Measurements from ENCODE around the gene ACOT7.
A peak's percentile ranks its signal among the peaks of the same experiment; 100 is the strongest.
"Not testable (repeated sequence)": the region's sequence is repeated elsewhere in the genome, so short reads cannot be mapped to it uniquely, and the experiment has no call there.

The ACOT7 gene, protein sequence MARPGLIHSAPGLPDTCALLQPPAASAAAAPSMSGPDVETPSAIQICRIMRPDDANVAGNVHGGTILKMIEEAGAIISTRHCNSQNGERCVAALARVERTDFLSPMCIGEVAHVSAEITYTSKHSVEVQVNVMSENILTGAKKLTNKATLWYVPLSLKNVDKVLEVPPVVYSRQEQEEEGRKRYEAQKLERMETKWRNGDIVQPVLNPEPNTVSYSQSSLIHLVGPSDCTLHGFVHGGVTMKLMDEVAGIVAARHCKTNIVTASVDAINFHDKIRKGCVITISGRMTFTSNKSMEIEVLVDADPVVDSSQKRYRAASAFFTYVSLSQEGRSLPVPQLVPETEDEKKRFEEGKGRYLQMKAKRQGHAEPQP

GRCh38 chr1:6393400-6394187 is at the start of gene ACOT7:
TSS of gene ACOT7 (minus strand) at chr1:6393767. CDS start at chr1:6393399, 368 bp downstream.
- DNase-seq (ENCODE audit: low read depth in 2 of 2), result peak; percentile 47 to 58

DNA sequence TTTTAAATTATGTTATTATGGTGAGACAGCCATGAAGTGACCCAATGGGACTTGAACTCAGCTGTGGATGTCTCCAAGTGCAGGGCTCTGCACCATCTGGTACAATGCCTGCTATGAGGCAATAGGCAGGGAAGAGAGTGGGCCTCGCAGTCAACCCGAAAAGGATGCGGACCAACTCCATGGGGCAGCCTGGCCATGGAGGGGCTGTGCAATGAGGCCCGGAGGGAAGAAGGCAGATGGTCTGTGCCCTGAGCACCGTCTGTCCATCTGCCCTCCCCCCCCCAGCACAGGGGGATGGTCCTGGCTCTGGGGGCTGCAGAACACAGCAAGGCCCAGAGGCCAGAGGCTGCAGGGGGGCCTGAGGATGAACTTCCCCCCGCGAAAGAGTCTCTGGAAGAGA is 48.0 kb upstream of the ACOT7 start:
- no peak for DNase-seq (ENCODE audit: low read depth in 2 of 2)

DNA sequence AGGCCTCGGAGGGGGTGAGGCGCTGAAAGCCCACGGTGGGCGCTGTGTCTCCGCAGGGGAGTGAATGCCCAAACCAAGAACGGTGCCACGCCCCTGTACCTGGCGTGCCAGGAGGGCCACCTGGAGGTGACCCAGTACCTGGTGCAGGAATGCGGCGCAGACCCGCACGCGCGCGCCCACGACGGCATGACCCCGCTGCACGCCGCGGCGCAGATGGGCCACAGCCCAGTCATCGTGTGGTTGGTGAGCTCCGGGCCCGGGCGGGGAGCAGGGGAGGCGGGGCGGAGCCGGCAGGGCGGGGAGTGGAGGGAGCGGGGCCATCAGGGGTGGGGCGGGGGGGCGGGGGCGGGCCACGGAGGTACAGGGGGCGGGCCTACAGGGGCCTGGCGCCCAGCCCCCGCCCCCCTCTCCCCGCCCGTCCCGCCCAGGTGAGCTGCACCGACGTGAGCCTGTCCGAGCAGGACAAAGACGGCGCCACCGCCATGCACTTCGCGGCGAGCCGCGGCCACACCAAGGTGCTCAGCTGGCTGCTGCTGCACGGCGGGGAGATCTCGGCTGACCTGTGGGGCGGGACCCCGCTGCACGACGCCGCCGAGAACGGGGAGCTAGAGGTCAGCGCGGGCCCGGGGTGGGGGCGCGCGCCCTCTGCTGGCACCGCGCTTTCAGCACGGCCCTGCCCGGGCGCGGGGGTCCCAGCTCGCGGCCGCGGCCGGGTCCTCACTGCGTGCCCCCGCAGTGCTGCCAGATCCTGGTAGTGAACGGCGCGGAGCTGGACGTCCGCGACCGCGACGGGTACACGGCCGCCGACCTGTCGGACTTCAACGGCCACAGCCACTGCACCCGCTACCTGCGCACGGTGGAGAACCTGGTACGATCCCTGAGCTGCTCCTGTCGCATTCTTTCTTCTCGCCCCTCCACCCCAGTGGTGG is 46.9 kb upstream of the ACOT7 start:
- DNase-seq (ENCODE audit: low read depth in 2 of 2), result no peak

GRCh38 chr1:6438047-6438525 is 44.5 kb upstream of the ACOT7 start:
- no peak for DNase-seq (ENCODE audit: low read depth in 2 of 2)

DNA sequence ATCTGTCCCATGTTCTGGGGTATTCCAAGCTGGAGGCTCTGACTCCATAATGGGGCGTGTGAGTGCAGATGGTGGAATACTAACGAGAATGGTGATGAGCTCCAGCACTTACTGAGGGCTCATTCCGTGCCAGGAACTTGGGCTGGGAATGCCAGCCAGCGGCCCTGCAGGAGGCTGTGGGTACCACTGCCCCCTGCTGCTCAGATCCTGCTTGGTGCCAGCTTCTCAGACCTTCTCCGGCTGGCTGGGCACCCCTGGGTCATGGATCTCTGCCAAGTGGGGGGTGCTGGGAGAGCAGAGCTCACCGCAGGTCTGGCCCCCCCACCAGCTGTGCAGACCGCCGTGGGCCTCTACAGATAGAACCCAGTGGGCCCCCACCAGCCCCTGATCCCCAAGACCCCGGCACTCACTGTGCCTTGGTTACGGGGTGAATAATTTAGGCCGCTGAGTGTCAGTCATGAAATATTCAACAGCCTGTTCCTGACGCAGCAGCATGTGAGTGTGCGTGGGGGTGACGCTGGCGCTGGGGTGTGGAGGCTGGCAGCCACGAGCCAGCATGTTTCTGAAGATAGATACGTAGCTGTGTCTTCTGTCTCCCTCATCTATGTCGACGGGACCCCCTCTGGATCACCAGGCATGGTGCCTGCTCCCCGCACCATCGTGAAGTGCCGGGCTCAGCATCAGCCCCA is 43.6 kb upstream of the ACOT7 start:
- not testable (repeated sequence) for DNase-seq (ENCODE audit: low read depth in 2 of 2)

DNA sequence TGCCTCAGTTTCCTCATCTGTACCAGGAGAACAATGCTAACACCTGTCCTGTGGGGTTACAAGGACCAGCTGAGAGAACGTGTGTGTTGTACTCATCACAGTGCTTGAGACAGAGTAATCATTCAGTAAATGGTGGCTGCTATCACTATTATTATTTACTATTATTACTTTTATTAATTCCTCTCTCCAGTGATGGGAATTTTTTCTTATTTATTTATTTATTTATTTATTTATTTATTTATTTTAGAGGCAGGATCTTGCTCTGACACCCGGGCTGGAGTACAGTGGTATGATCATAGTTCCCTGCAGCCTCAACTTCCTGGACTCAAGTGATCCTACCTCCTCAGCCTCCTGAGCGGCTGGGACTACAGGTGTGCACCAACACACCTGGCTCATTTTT is 42.7 kb upstream of the ACOT7 start:
- not testable (repeated sequence) for DNase-seq (ENCODE audit: low read depth in 2 of 2)

DNA sequence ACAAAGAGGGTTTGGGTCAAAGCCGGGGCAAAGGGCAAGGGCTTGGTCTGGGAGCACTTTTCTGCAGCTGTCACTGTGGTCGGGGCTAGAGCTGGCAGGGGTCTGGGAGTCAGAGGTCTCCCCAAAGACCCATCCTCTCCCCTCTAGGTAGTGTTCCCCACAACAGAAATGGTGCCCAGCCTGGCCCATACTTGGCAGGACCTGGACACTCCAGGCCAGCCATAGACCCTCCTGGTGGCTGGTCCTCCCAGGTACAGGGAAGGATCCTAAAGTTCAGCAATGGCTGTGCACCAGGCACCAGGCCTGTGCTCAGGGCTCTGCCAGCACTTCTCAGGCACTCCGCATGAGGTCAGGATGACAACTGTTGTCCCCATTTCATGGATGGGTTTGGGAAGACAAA is 42.0 kb upstream of the ACOT7 start:
- DNase-seq (ENCODE audit: low read depth in 2 of 2), result no peak

GRCh38 chr1:6435129-6435528 is 41.6 kb upstream of the ACOT7 start:
- no peak for DNase-seq (ENCODE audit: low read depth in 2 of 2)

- DNase-seq (ENCODE audit: low read depth in 2 of 2), result no peak
Observed at GRCh38 chr1:6434186-6434585, 40.6 kb upstream of the ACOT7 start.

- DNase-seq (ENCODE audit: low read depth in 2 of 2), result not testable (repeated sequence)
Observed at GRCh38 chr1:6431645-6432579, 38.3 kb upstream of the ACOT7 start.

DNA sequence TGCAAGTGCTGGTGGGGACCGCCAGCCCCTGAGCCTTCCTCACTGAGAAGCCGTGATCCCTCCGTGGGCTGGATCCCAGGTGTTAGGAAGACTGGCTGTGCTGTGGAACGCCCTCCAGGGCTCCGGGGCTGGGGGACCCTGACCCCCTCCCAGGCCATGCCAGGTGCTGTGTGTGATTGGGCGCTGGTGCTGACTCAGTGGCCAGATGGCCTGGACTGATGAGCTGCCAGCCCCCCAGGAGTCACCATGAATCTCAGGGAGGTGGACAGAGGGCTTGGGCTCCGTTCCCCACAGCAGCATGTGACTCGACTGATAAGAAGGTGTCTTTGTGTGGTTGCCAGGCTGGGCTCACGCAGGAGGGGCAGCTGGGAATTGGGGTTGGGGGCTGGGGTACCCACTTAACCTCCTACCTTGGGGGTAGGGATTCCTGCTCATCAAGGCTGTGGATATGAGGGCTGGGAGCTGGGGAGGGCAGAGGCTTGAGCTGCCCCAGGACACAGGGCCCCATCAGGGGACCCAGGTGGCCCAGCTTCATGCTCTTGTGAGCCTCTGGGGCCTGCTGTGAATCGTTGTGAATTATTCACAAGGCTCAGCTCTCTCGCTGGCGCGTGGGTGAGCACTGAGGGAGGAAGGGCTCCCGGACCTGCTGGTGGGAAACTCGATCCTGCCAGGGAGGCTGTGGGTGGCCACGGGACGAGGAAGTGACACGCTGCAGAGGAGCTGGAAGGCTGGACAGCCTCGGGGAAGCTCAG is 36.3 kb upstream of the ACOT7 start:
- DNase-seq (ENCODE audit: low read depth in 2 of 2), result not testable (repeated sequence)

DNA sequence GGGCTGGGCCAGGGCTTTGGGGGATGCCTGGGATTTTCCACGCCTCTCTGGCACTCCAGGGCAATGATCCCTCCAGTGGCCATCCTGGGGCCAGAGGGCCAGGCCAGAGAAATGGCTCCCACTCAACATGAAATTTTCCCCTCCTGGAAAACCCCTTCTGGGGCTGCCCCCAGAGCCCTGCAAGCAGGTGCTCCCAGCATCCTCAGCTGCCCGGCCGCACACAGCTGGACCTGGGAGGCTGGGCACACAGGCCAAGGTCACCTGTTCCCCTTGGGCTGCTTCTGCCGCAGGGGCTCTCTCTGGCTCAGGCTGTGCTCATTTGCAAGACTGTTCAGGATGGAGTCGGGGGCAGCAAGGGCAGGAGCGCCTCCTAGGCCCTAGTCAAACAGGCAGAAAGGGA is 34.9 kb upstream of the ACOT7 start:
- DNase-seq (ENCODE audit: low read depth in 2 of 2), result not testable (repeated sequence)

DNA sequence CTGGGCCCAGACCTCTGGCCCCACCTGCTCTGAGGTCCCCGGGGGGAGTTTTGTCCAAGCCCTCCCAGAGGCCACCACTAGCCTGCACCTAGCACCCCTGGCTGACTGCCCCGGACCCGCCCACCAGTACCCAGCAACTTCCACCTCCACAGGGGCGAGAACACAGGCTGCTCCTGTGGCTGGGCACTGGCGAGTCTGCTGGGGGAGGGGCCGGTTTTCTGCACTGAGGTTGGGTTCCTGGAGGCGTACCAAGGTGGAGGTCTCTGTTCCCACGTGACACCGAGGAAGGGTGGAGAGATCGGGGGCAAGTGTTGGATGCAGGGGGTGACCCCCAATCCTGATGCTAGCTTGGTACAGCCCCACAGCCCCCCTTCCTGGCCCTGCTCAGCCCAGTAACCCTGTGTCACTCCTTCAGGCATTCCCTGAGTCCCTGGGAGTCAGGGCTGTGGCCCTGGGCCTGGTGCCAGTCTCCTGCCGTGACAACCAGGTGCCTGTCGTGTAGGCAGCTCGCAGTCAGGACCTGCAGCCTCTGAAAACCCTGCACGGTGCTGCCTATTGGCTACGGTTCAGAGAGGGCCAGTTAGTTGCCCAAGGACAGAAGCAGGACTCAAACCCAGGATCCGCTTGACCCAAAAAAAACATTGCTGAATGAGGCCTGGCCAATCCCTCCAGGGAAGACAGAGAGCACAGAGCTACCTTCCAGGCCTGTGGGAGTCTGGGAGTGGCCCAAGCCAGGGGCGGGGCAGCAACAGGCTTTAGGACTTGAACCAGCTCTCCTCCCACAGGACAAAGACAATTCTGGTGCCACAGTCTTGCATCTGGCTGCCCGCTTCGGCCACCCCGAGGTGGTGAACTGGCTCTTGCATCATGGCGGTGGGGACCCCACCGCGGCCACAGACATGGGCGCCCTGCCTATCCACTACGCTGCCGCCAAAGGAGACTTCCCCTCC is 34.1 kb upstream of the ACOT7 start:
- DNase-seq (ENCODE audit: low read depth in 2 of 2), result no peak

GRCh38 chr1:6426972-6427350 is 33.4 kb upstream of the ACOT7 start:
- DNase-seq (ENCODE audit: low read depth in 2 of 2), result no peak

GRCh38 chr1:6426277-6426971 is 32.9 kb upstream of the ACOT7 start:
- DNase-seq (ENCODE audit: low read depth in 2 of 2), result no peak

DNA sequence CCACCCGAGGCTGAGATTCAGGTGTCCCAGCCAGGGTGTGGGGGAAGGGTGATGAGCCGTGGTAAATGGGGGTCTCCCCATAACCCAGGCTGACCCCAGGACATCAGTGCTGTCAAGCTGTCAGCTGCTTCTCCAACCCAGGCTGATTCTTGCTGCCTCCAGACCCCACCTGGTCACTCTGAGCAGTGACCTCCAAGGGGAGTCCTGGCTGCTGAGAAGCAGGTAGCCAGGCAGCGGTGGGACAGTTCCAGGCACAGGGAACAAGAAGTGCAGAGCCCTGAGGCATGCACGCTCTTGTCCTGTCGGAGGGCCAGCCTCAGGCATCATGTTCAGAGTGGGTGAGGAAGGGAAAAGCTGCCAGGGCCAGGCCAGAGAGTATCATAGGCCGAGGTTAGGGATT is 32.1 kb upstream of the ACOT7 start:
- DNase-seq (ENCODE audit: low read depth in 2 of 2), result no peak
